Lower leg skin (tissue), 3 donors: ENCODE results near the gene TRAK1.

Experiments used
- CTCF ChIP-seq, 3 donors: fragments of 450-650 bp; IDR thresholded peaks; one replicate each; pipeline ENCODE4 v1.5.1; 2016; ENCODE audit warnings: antibody characterized with exemption in 3 of 3, mild to moderate bottlenecking in 3 of 3, moderate library complexity in 2 of 3
- POLR2A ChIP-seq, 2 donors: fragments of 450-650 bp; IDR thresholded peaks; one replicate each; pipeline ENCODE4 v1.6.1; 2016 to 2017; ENCODE audit warnings: antibody characterized with exemption in 2 of 2, mild to moderate bottlenecking in 1 of 2, moderate library complexity in 1 of 2

GRCh38 chr3:42067326-42067725 is 23.8 kb upstream of the TRAK1 start:
- TF ChIP-seq CTCF (IDR thresholded peaks at IDR 0.05) (no peak), POLR2A (IDR thresholded peaks at IDR 0.05) (no peak)
